ENCODE results near the gene TRAF2. TPM values are rescaled to one million over a fixed set of nuclear protein-coding genes. Genes with fewer than 3 reads are reported as not detected.

The TRAF2 gene
- total and polyA plus RNA-seq, 9 of the 15 experiments (the other 6 are each of a cell fraction or from before 2014, with no cell fraction given), result 0.24 to 45.2 (median 18.0) TPM

DNA sequence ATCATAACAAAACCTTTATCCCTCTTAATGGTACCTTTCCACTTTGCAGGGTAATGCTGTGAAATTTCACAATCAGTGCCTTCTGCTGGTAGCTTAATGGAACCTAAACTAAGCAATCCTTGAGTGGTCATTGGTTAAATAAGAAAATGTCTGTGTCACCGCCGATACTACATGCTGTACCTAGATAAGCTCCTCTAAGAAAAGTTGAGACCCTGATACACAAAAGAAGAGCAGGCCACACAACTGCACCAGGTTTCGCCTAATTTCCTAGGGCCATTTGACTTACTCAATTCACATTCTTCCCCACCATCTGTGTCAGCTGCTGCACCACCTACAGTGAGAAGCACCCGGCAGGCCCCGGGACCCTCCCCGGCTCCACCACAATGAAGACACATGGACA lies 11.2 kb upstream of the TRAF2 start (continued):
- TF ChIP-seq ZNF197 (CRISPR knock-in tag; IDR thresholded peaks at IDR 0.05; ENCODE audit: low read depth) (no peak), SRF (CRISPR knock-in tag; IDR thresholded peaks at IDR 0.05) (no peak), SPI1 (IDR thresholded peaks at IDR 0.05; ENCODE audit: borderline replicate concordance, low read depth, low read length) (no peak), NONO (IDR thresholded peaks at IDR 0.05; ENCODE audit: low read depth in 2 of 2, low read length in 1 of 2) (no peak), ZNF133 (CRISPR knock-in tag; IDR thresholded peaks at IDR 0.05) (no peak), NCOR1 (IDR thresholded peaks at IDR 0.05) (peak; percentile 66), RHOXF2B (CRISPR knock-in tag; conservative IDR thresholded peaks at IDR 0.05) (no peak), ZNF239 (CRISPR knock-in tag; IDR thresholded peaks at IDR 0.05) (no peak), TRIM24 (IDR thresholded peaks at IDR 0.05) (peak; percentile 69 to 70), CBX2 (IDR thresholded peaks at IDR 0.05; ENCODE audit: insufficient read depth, low read length, poor library complexity, severe bottlenecking) (no peak), HNRNPLL (IDR thresholded peaks at IDR 0.05; ENCODE audit: low read depth, low read length, poor library complexity, severe bottlenecking) (peak; percentile 16), MAFF (IDR thresholded peaks at IDR 0.05; ENCODE audit: low read length) (peak; percentile 19; the same call in 1 of the 2 replicates), ZKSCAN3 (CRISPR knock-in tag; IDR thresholded peaks at IDR 0.05) (no peak), WHSC1 (IDR thresholded peaks at IDR 0.05; ENCODE audit: low read length) (no peak), YBX1 (IDR thresholded peaks at IDR 0.05) (no peak), TCF3 (CRISPR knock-in tag; IDR thresholded peaks at IDR 0.05) (peak; percentile 84), ZNF165 (CRISPR knock-in tag; IDR thresholded peaks at IDR 0.05; ENCODE audit: borderline replicate concordance) (no peak), ETV6 (IDR thresholded peaks at IDR 0.05; ENCODE audit: borderline replicate concordance in 1 of 2, low read depth in 2 of 2, low read length in 1 of 2) (no peak), ETV6 (CRISPR knock-in tag; IDR thresholded peaks at IDR 0.05; ENCODE audit: borderline replicate concordance) (no peak), TAL1 (IDR thresholded peaks at IDR 0.05) (peak; percentile 79)
- TF ChIP-seq, protein P1, sequence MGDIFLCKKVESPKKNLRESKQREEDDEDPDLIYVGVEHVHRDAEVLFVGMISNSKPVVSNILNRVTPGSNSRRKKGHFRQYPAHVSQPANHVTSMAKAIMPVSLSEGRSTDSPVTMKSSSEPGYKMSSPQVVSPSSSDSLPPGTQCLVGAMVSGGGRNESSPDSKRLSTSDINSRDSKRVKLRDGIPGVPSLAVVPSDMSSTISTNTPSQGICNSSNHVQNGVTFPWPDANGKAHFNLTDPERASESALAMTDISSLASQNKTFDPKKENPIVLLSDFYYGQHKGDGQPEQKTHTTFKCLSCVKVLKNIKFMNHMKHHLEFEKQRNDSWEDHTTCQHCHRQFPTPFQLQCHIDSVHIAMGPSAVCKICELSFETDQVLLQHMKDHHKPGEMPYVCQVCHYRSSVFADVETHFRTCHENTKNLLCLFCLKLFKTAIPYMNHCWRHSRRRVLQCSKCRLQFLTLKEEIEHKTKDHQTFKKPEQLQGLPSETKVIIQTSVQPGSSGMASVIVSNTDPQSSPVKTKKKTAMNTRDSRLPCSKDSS (IDR thresholded peaks at IDR 0.05; ENCODE audit: low read depth, partially characterized antibody), result no peak
- TF ChIP-seq, protein P2, sequence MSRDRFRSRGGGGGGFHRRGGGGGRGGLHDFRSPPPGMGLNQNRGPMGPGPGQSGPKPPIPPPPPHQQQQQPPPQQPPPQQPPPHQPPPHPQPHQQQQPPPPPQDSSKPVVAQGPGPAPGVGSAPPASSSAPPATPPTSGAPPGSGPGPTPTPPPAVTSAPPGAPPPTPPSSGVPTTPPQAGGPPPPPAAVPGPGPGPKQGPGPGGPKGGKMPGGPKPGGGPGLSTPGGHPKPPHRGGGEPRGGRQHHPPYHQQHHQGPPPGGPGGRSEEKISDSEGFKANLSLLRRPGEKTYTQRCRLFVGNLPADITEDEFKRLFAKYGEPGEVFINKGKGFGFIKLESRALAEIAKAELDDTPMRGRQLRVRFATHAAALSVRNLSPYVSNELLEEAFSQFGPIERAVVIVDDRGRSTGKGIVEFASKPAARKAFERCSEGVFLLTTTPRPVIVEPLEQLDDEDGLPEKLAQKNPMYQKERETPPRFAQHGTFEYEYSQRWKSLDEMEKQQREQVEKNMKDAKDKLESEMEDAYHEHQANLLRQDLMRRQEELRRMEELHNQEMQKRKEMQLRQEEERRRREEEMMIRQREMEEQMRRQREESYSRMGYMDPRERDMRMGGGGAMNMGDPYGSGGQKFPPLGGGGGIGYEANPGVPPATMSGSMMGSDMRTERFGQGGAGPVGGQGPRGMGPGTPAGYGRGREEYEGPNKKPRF (IDR thresholded peaks at IDR 0.05; ENCODE audit: low read depth, low read length), result no peak
- TF ChIP-seq, protein P3, sequence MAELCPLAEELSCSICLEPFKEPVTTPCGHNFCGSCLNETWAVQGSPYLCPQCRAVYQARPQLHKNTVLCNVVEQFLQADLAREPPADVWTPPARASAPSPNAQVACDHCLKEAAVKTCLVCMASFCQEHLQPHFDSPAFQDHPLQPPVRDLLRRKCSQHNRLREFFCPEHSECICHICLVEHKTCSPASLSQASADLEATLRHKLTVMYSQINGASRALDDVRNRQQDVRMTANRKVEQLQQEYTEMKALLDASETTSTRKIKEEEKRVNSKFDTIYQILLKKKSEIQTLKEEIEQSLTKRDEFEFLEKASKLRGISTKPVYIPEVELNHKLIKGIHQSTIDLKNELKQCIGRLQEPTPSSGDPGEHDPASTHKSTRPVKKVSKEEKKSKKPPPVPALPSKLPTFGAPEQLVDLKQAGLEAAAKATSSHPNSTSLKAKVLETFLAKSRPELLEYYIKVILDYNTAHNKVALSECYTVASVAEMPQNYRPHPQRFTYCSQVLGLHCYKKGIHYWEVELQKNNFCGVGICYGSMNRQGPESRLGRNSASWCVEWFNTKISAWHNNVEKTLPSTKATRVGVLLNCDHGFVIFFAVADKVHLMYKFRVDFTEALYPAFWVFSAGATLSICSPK (IDR thresholded peaks at IDR 0.05; ENCODE audit: borderline replicate concordance), result no peak
- TF ChIP-seq, protein P4, sequence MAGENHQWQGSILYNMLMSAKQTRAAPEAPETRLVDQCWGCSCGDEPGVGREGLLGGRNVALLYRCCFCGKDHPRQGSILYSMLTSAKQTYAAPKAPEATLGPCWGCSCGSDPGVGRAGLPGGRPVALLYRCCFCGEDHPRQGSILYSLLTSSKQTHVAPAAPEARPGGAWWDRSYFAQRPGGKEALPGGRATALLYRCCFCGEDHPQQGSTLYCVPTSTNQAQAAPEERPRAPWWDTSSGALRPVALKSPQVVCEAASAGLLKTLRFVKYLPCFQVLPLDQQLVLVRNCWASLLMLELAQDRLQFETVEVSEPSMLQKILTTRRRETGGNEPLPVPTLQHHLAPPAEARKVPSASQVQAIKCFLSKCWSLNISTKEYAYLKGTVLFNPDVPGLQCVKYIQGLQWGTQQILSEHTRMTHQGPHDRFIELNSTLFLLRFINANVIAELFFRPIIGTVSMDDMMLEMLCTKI (IDR thresholded peaks at IDR 0.05; ENCODE audit: partially characterized antibody), result no peak
